Neural cell (in vitro differentiated cells): Measurements from ENCODE around the gene TSPAN3.

Experiments
- CTCF ChIP-seq: fragments of 450-650 bp; IDR thresholded peaks from 2 replicates; pipeline ENCODE4 v1.5.1; 2014; ENCODE audit warnings: antibody characterized with exemption, mild to moderate bottlenecking, moderate library complexity; ENCODE audit not compliant: poor library complexity, severe bottlenecking
- EP300 ChIP-seq: fragments of 450-650 bp; conservative IDR thresholded peaks from 2 replicates; pipeline ENCODE4 v1.6.1; 2014; ENCODE audit warnings: antibody characterized with exemption, mild to moderate bottlenecking, moderate library complexity; ENCODE audit not compliant: poor library complexity, severe bottlenecking
- EZH2 ChIP-seq: fragments of 200-600, 300-800 bp; shearing (Covaris generic), sonication (generic); IDR thresholded peaks from 2 replicates; pipeline ENCODE4 v1.6.1; 2014; ENCODE audit warnings: antibody characterized with exemption, low read length, borderline replicate concordance, mild to moderate bottlenecking; ENCODE audit not compliant: insufficient read depth, poor library complexity, severe bottlenecking
- SMC3 ChIP-seq: fragments of 450-650 bp; conservative IDR thresholded peaks from 2 replicates; pipeline ENCODE4 v1.6.1; 2014; ENCODE audit warnings: antibody characterized with exemption, mild to moderate bottlenecking, moderate library complexity; ENCODE audit not compliant: poor library complexity

- TF ChIP-seq CTCF (no peak), EZH2 (no peak), EP300 (no peak), SMC3 (no peak)
These were observed 47.2 kb downstream of the TSPAN3 start for GRCh38 chr15:77023576-77024272.
